Osteoblast (primary cell): Measurements from ENCODE around the gene IPPK. TPM values are rescaled to one million over a fixed set of nuclear protein-coding genes. Genes with fewer than 3 reads are reported as not detected.

ENCODE experiments used
- DNase-seq: peaks from one replicate; pipeline ENCODE4 v3.0.0; 2011; ENCODE audit warnings: low spot score, mixed read lengths; ENCODE audit not compliant: insufficient read length; ENCODE audit errors: missing footprints
- H2AFZ ChIP-seq: 2 replicates; pipeline ENCODE4 v1.6.0; 2011; ENCODE audit warnings: mild to moderate bottlenecking, low read length
- H3K27ac ChIP-seq: 2 replicates; pipeline ENCODE4 v1.5.1; 2011; ENCODE audit warnings: mild to moderate bottlenecking, low read depth, low read length, moderate library complexity
- H3K27me3 ChIP-seq: 2 replicates; pipeline ENCODE4 v1.6.0; 2012; ENCODE audit warnings: mild to moderate bottlenecking, control low read depth, inconsistent platforms, low read length, moderate library complexity; ENCODE audit not compliant: insufficient read depth
- H3K36me3 ChIP-seq: 2 replicates; pipeline ENCODE4 v1.5.1; 2011; ENCODE audit warnings: mild to moderate bottlenecking, low read length, control low read depth, moderate library complexity; ENCODE audit not compliant: insufficient read depth
- H3K4me1 ChIP-seq: 2 replicates; pipeline ENCODE4 v1.5.1; 2011; ENCODE audit warnings: mild to moderate bottlenecking, low read length, control low read depth, moderate library complexity; ENCODE audit not compliant: insufficient read depth
- H3K4me2 ChIP-seq: 2 replicates; pipeline ENCODE4 v1.6.0; 2011; ENCODE audit warnings: mild to moderate bottlenecking, low read length; ENCODE audit not compliant: insufficient read depth
- H3K4me3 ChIP-seq: fragments of 200-600 bp; sonication (generic); 3 replicates; pipeline ENCODE4 v1.5.1; 2012; ENCODE audit warnings: mild to moderate bottlenecking, low read length, inconsistent platforms; ENCODE audit not compliant: insufficient read depth
- H3K79me2 ChIP-seq: 2 replicates; pipeline ENCODE4 v1.6.0; 2012; ENCODE audit warnings: mild to moderate bottlenecking, low read length, control low read depth, inconsistent platforms; ENCODE audit not compliant: insufficient read depth
- H3K9me3 ChIP-seq: 2 replicates; pipeline ENCODE4 v1.5.1; 2011; ENCODE audit warnings: low read depth, low read length, control low read depth
- H4K20me1 ChIP-seq: 2 replicates; pipeline ENCODE4 v1.6.0; 2012; ENCODE audit warnings: mild to moderate bottlenecking, low read length, control low read depth; ENCODE audit not compliant: insufficient read depth
- CTCF ChIP-seq: IDR thresholded peaks from 2 replicates; pipeline ENCODE4 v1.5.1; 2011; ENCODE audit warnings: mild to moderate bottlenecking, low read depth, low read length, moderate library complexity; ENCODE audit errors: extremely low read depth
- total RNA-seq: library from RNA; depleted of rRNA; stranded (reverse); fragments of >200 nt; gene quantifications from 2 replicates; pipeline ENCODE4 v1.2.3, GENCODE V29; 2012

The IPPK gene
- total RNA-seq, 1 donor = 9.4 TPM

- Histone ChIP-seq H2AFZ (no peak overlapping the region), H4K20me1 (peaks cover 3% of the 10 kb centered on the region), H3K79me2 (peaks cover 9% of the 10 kb centered on the region), H3K4me1 (no peaks in the 10 kb centered on the region), H3K36me3 (peaks cover 76% of the 10 kb centered on the region), H3K4me3 (no peak overlapping the region), H3K27me3 (no peaks in the 10 kb centered on the region), H3K9me3 (no peaks in the 10 kb centered on the region), H3K27ac (no peak overlapping the region), H3K4me2 (no peak overlapping the region)
- no peak for DNase-seq
- no peak for TF ChIP-seq CTCF
Measured at GRCh38 chr9:92638621-92639101, 31.3 kb downstream of the IPPK start.

- Histone ChIP-seq H3K4me1 (no peaks in the 10 kb centered on the region), H3K9me3 (no peaks in the 10 kb centered on the region), H3K27me3 (no peaks in the 10 kb centered on the region), H3K4me2 (no peak overlapping the region), H3K36me3 (peaks cover 77% of the 10 kb centered on the region), H3K79me2 (peaks cover 5% of the 10 kb centered on the region), H3K4me3 (no peak overlapping the region), H4K20me1 (peaks cover 3% of the 10 kb centered on the region), H2AFZ (no peak overlapping the region), H3K27ac (no peak overlapping the region)
- no peak for DNase-seq
- TF ChIP-seq CTCF = no peak
Measured at GRCh38 chr9:92637886-92638620, 31.9 kb downstream of the IPPK start.

- Histone ChIP-seq H3K4me1 (no peaks in the 10 kb centered on the region), H3K36me3 (peaks cover 76% of the 10 kb centered on the region)
Measured at GRCh38 chr9:92637326-92637725, 32.6 kb downstream of the IPPK start.

More at GRCh38 chr9:92637326-92637725, 32.6 kb downstream of the IPPK start:
- H3K4me3 ChIP-seq = no peak overlapping the region
- peaks cover 3% of the 10 kb centered on the region for H4K20me1 ChIP-seq
- no peaks in the 10 kb centered on the region for H3K27me3 ChIP-seq
- H3K27ac ChIP-seq = no peak overlapping the region
- H3K4me2 ChIP-seq = no peak overlapping the region
- H2AFZ ChIP-seq = no peak overlapping the region
- TF ChIP-seq CTCF = no peak
- no peaks in the 10 kb centered on the region for H3K9me3 ChIP-seq
- DNase-seq = no peak
- no peaks in the 10 kb centered on the region for H3K79me2 ChIP-seq
